ENCODE data around the gene DAPK3. TPM values are rescaled to one million over a fixed set of nuclear protein-coding genes. Genes with fewer than 3 reads are reported as not detected.

DAPK3 gene
- total RNA-seq, 4 donors from 2014 or later = 25.4 to 68.8 (median 44.5) TPM

DNA sequence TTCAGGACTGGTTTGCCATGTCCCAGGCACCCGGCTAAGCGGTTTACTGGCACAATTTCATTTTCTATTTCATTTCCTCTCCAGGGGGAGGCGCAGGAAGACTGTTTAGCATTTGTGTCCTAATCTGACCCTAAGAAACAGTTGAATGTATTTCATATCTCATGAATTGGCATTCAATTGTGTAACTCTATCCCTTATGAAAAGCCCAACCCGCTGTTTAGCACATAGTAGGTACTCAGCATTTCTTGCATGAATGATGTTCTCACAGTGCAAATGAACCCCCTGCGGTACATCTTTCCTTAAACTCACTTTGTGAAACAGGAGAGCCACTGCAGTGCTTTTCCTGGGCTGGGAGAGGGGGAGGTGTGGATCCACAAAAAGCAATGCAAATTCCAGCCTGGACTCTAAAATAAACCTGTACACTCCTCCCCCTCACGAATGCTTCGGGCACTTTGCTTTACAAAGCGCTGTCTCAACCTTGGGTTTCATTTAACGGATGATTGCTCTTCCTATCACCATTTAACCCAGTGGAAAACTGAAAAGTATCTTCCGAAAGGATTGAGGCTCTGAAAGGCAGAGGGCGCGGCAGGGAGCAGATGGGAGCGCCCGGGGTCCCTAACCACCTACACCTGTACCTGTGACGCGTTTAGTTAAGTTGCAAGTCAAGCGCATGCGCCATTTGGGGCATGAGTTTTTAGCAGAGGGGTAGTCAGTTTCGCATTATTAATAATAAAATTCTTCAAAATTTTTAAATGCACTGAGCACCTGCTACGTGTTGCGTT is 15.6 kb upstream of the DAPK3 start:
- TF ChIP-seq, protein P1, sequence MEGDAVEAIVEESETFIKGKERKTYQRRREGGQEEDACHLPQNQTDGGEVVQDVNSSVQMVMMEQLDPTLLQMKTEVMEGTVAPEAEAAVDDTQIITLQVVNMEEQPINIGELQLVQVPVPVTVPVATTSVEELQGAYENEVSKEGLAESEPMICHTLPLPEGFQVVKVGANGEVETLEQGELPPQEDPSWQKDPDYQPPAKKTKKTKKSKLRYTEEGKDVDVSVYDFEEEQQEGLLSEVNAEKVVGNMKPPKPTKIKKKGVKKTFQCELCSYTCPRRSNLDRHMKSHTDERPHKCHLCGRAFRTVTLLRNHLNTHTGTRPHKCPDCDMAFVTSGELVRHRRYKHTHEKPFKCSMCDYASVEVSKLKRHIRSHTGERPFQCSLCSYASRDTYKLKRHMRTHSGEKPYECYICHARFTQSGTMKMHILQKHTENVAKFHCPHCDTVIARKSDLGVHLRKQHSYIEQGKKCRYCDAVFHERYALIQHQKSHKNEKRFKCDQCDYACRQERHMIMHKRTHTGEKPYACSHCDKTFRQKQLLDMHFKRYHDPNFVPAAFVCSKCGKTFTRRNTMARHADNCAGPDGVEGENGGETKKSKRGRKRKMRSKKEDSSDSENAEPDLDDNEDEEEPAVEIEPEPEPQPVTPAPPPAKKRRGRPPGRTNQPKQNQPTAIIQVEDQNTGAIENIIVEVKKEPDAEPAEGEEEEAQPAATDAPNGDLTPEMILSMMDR (IDR thresholded peaks at IDR 0.05; ENCODE audit: low read depth) = no peak

GRCh38 chr19:3985643-3986259 is 14.9 kb upstream of the DAPK3 start:
- TF ChIP-seq, protein P1 (IDR thresholded peaks at IDR 0.05; ENCODE audit: low read depth) = no peak

- TF ChIP-seq, protein P1 (IDR thresholded peaks at IDR 0.05; ENCODE audit: low read depth) = no peak
Measured at GRCh38 chr19:3984908-3985642, 14.2 kb upstream of the DAPK3 start, which contains the start of gene EEF2. Gene EEF2, minus strand, starts transcription at chr19:3985463. Its CDS starts 83 bp downstream, at chr19:3985380.

DNA sequence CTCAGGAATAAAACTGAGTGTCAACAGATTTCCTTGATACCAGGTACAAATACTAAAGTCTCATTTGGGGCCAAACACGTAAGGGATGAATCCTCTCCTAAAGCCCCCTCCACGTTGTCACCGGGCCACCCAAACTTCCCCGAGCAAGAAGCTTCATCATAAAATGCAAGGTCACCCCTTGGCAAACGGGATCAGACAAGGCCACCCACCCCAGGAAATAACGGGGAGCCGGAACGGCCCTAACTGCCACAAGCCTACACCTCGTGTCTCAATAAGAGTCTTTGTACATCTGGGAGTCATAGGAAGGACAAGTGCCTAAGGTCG is 13.6 kb upstream of the DAPK3 start:
- TF ChIP-seq, protein P1 (IDR thresholded peaks at IDR 0.05; ENCODE audit: low read depth) = no peak

DNA sequence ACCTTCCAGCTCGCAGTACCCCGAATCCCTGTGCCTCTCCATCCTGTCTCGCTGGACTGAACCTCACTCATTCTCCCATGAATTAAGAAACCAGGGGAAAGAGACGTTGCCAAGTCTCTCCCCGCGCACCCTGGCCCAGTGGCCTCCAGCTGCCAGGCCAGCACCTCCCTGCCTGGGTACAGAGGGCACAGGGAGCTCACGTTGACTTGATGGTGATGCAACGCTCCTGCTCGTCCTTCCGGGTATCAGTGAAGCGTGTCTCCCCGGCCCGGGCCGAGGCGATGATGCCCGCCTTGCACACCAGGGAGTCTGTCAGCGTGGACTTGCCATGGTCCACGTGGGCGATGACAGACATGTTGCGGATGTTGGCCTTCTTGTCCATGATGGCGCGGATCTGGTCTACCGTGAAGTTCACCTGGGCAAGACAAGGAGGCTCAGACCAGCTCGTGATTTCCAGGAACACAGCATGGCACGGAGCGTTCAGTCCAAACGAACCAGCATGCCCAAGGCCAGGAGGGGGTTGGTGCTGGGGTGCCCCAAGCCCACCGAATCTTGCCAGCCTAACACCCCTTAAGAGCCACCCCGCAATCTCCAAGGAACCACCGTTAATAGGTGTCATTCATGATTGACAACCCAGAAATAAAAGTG is 13.2 kb upstream of the DAPK3 start:
- TF ChIP-seq, protein P1 (IDR thresholded peaks at IDR 0.05; ENCODE audit: low read depth) = no peak

DNA sequence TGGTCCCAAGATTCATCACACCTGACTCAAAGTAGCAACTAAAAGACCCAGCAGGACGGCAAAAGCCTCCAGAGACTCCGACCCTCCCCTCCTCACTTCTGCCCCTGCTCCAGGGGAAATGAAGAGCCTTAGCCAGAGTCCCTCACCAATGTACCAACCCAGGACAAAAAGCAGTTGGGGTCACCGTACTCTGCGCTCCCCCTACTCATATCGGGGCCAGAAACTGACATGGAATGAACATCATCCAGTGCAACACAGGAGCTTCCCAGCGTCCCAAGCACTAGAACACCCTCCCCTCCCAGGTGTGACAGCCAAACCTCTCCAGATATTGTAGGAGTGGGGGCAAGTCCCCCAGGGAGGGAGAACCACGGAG is 12.6 kb upstream of the DAPK3 start:
- TF ChIP-seq, protein P1 (IDR thresholded peaks at IDR 0.05; ENCODE audit: low read depth) = no peak
